K562 (cell line): Measurements from ENCODE around the gene EN1. TPM values are rescaled to one million over a fixed set of nuclear protein-coding genes. Genes with fewer than 3 reads are reported as not detected.
A peak's percentile ranks its signal among the peaks of the same experiment; 100 is the strongest.

Source experiments
- CBFA2T2 ChIP-seq: fragments of 450-650 bp; conservative IDR thresholded peaks from 2 replicates; pipeline ENCODE4 v1.6.1; 2017; ENCODE audit warnings: mild to moderate bottlenecking
- CEBPB ChIP-seq: fragments of 450-650 bp; IDR thresholded peaks from 2 replicates; pipeline ENCODE4 v1.6.1; 2016; ENCODE audit warnings: missing genetic modification characterization, missing compliant biosample characterization
- CREBBP ChIP-seq: IDR thresholded peaks from one replicate; pipeline ENCODE4 v1.6.1; 2012; ENCODE audit warnings: low read depth, mild to moderate bottlenecking, control low read depth, inconsistent platforms, low read length
- DMBX1 ChIP-seq: fragments of 250-450 bp; sonication (Bioruptor Pico); IDR thresholded peaks from 2 replicates; pipeline ENCODE4 v1.8.0; 2022; ENCODE audit warnings: inconsistent platforms, mild to moderate bottlenecking, moderate library complexity, borderline replicate concordance
- FOXJ2 ChIP-seq: fragments of 200-800 bp; sonication (Bioruptor generic); IDR thresholded peaks from 2 replicates; pipeline ENCODE4 v1.6.1; 2016; ENCODE audit warnings: missing genetic modification characterization, missing compliant biosample characterization
- GTF2E2 ChIP-seq: fragments of 200-800 bp; sonication (Bioruptor generic); IDR thresholded peaks from 2 replicates; pipeline ENCODE4 v1.6.1; 2016; ENCODE audit warnings: missing genetic modification characterization, missing compliant biosample characterization
- HDGF ChIP-seq: fragments of 450-650 bp; IDR thresholded peaks from 2 replicates; pipeline ENCODE4 v1.6.1; 2016
- HINFP ChIP-seq: fragments of 450-650 bp; conservative IDR thresholded peaks from 2 replicates; pipeline ENCODE4 v1.6.1; 2016; ENCODE audit warnings: missing genetic modification characterization, low read depth, mild to moderate bottlenecking, control low read depth, missing compliant biosample characterization
- LARP7 ChIP-seq: fragments of 450-650 bp; IDR thresholded peaks from 2 replicates; pipeline ENCODE4 v1.6.1; 2016
- MCM2 ChIP-seq: fragments of 450-650 bp; IDR thresholded peaks from 2 replicates; pipeline ENCODE4 v1.6.1; 2017; ENCODE audit warnings: low read depth, mild to moderate bottlenecking
- MEIS2 ChIP-seq: fragments of 450-650 bp; IDR thresholded peaks from 2 replicates; pipeline ENCODE4 v1.6.1; 2014; ENCODE audit warnings: mild to moderate bottlenecking; ENCODE audit not compliant: partially characterized antibody
- NR2C2 ChIP-seq, 2 experiments: fragments of 200-800 bp in 1 of 2; sonication (Bioruptor generic) in 1 of 2; sonication (generic) in 1 of 2; formaldehyde crosslinking in 1 of 2; IDR thresholded peaks; 2 replicates each; pipeline versions ENCODE4 v1.6.1 to v1.8.0; 2016 to 2022; ENCODE audit warnings: mild to moderate bottlenecking in 1 of 2, missing compliant biosample characterization in 1 of 2, missing genetic modification characterization in 1 of 2, missing genetic modification reagents in 1 of 2
- RBM14 ChIP-seq: fragments of 200-400 bp; formaldehyde crosslinking; IDR thresholded peaks from 2 replicates; pipeline ENCODE4 v1.6.1; 2018; ENCODE audit warnings: low read depth, mild to moderate bottlenecking, low read length, moderate library complexity, borderline replicate concordance; ENCODE audit not compliant: insufficient read depth
- SETDB1 ChIP-seq: IDR thresholded peaks from one replicate; pipeline ENCODE4 v1.6.1; 2012; ENCODE audit warnings: low read length, control low read depth, inconsistent platforms
- STAT5A ChIP-seq: IDR thresholded peaks from 2 replicates; pipeline ENCODE4 v1.6.1; 2012; ENCODE audit warnings: low read length, inconsistent platforms, borderline replicate concordance
- VEZF1 ChIP-seq: fragments of 200-800 bp; sonication (Bioruptor generic); IDR thresholded peaks from 2 replicates; pipeline ENCODE4 v1.6.1; 2017; ENCODE audit warnings: missing genetic modification characterization, missing compliant biosample characterization
- ZNF583 ChIP-seq: fragments of 250-450 bp; sonication (Bioruptor Pico); IDR thresholded peaks from 2 replicates; pipeline ENCODE4 v1.4.0; 2020
- polyA plus RNA-seq, 8 experiments: library from polyadenylated mRNA; depleted of rRNA in 4 of 8; stranded (reverse) in 5 of 8; unstranded in 3 of 8; fragments of >200 nt; fragmentation: Nextera tagmentation in 2 of 8; fragmentation: Illumina TruSeq in 1 of 8; extraction: Ambion mirVana in 2 of 8; extraction: Trizol in 1 of 8; gene quantifications; 2 replicates each; pipeline versions ENCODE4 v1.2.1 to v1.2.3, GENCODE V29; 2011 to 2014; ENCODE audit warnings: inconsistent platforms in 1 of 8, missing spikeins in 1 of 8
- total RNA-seq, 7 experiments: library from RNA; depleted of rRNA in 6 of 7; stranded (reverse); fragments of >200 nt in 6 of 7; fragmentation: Illumina TruSeq in 2 of 7; extraction: Trizol in 2 of 7; gene quantifications; 2 replicates each; pipeline versions ENCODE4 v1.2.1 to v1.2.3, GENCODE V29; 2011 to 2021; ENCODE audit warnings: low replicate concordance in 1 of 7
- TF ChIP-seq, protein P1 (sequence below): sonication (generic); formaldehyde crosslinking; IDR thresholded peaks from 2 replicates; pipeline ENCODE4 v1.8.0; 2022; ENCODE audit warnings: missing genetic modification reagents, mild to moderate bottlenecking, borderline replicate concordance
- TF ChIP-seq, protein P2 (sequence below): fragments of 450-650 bp; conservative IDR thresholded peaks from 2 replicates; pipeline ENCODE4 v1.6.1; 2016; ENCODE audit warnings: missing genetic modification characterization, low read depth, mild to moderate bottlenecking, missing compliant biosample characterization, moderate library complexity
- TF ChIP-seq, protein P3 (sequence below): sonication (generic); formaldehyde crosslinking; IDR thresholded peaks from 2 replicates; pipeline ENCODE4 v1.8.0; 2022; ENCODE audit warnings: missing genetic modification reagents, mild to moderate bottlenecking, borderline replicate concordance

The EN1 gene
- total and polyA plus RNA-seq, 9 of the 15 experiments (the other 6 are each of a cell fraction or from before 2014, with no cell fraction given), result 0.06 to 2.0 (median 0.51) TPM

DNA sequence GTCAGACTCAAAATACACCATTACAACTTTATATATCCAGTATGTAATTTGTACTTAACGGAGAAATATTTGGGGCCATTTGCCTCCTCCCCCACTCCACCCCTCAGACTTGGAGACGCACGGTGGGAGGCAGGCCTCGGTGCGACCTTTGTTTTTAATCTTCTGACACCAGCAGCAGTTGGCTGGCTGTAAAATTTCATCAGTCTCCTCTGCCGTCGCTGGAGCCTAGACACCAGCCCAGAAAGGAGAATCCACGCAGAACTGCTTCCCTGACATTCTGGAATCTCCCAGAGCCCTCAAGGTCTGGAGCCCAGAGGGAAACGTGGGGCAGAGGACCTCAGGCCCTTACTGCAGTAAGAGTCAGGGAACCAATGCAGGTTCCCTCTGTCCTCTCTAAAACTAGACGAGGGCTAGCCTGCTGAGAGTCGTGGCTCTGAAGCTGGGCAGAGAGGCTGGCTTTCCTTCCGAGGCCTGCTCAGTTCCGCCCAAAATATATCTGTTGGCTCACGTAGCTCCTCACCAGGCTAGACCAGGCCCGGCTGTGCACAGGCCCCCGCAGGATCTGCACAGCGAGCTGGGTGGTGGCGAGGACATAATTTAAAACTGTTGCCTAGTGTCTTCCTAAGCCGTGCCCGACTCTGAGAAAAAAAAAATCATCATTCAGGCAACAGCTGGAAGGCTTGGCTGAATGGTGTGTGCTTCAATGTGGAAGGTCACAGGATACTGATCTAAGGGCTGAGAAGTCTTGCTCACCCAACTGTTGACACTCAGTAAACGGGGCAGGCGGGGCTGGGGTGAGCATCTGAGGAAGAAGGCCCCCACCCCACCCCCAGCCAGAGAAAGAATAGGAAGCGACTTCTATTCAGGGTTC lies 40.4 kb downstream of the EN1 start (continued):
- TF ChIP-seq, protein P1, sequence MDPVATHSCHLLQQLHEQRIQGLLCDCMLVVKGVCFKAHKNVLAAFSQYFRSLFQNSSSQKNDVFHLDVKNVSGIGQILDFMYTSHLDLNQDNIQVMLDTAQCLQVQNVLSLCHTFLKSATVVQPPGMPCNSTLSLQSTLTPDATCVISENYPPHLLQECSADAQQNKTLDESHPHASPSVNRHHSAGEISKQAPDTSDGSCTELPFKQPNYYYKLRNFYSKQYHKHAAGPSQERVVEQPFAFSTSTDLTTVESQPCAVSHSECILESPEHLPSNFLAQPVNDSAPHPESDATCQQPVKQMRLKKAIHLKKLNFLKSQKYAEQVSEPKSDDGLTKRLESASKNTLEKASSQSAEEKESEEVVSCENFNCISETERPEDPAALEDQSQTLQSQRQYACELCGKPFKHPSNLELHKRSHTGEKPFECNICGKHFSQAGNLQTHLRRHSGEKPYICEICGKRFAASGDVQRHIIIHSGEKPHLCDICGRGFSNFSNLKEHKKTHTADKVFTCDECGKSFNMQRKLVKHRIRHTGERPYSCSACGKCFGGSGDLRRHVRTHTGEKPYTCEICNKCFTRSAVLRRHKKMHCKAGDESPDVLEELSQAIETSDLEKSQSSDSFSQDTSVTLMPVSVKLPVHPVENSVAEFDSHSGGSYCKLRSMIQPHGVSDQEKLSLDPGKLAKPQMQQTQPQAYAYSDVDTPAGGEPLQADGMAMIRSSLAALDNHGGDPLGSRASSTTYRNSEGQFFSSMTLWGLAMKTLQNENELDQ (CRISPR knock-in tag), result no peak
- no peak for TF ChIP-seq MCM2
- TF ChIP-seq HINFP (tag), result no peak
- no peak for TF ChIP-seq SETDB1
- no peak for TF ChIP-seq MEIS2
- TF ChIP-seq LARP7, result no peak
- TF ChIP-seq NR2C2 (CRISPR knock-in tag; IDR thresholded peaks at IDR 0.05), result no peak
- peak; percentile 19; the same call in 1 of the 2 replicates for TF ChIP-seq NR2C2 (tag; IDR thresholded peaks at IDR 0.05)
- peak; percentile 19; the same call in 1 of the 2 replicates for TF ChIP-seq VEZF1
- no peak for TF ChIP-seq CBFA2T2
- no peak for TF ChIP-seq CEBPB
- no peak for TF ChIP-seq STAT5A
- TF ChIP-seq, protein P2, sequence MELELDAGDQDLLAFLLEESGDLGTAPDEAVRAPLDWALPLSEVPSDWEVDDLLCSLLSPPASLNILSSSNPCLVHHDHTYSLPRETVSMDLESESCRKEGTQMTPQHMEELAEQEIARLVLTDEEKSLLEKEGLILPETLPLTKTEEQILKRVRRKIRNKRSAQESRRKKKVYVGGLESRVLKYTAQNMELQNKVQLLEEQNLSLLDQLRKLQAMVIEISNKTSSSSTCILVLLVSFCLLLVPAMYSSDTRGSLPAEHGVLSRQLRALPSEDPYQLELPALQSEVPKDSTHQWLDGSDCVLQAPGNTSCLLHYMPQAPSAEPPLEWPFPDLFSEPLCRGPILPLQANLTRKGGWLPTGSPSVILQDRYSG (tag), result no peak
- peak; percentile 32; the same call in 1 of the 2 replicates for TF ChIP-seq DMBX1
- TF ChIP-seq, protein P3, sequence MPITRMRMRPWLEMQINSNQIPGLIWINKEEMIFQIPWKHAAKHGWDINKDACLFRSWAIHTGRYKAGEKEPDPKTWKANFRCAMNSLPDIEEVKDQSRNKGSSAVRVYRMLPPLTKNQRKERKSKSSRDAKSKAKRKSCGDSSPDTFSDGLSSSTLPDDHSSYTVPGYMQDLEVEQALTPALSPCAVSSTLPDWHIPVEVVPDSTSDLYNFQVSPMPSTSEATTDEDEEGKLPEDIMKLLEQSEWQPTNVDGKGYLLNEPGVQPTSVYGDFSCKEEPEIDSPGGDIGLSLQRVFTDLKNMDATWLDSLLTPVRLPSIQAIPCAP, result no peak
- no peak for TF ChIP-seq GTF2E2 (tag)
- TF ChIP-seq FOXJ2 (tag), result no peak
- no peak for TF ChIP-seq CREBBP
- no peak for TF ChIP-seq HDGF
- TF ChIP-seq ZNF583 (CRISPR knock-in tag), result no peak
- no peak for TF ChIP-seq RBM14
